Esophagus muscularis mucosa (tissue), 3 donors: ENCODE results near the gene SPCS3.
"Not testable (repeated sequence)": the region's sequence is repeated elsewhere in the genome, so short reads cannot be mapped to it uniquely, and the experiment has no call there.

ENCODE experiments used
- CTCF ChIP-seq, 3 experiments: fragments of 200-600 bp in 2 of 3; fragments of 450-650 bp in 1 of 3; sonication (generic) in 2 of 3; IDR thresholded peaks; one replicate each; pipeline ENCODE4 v1.5.1; 2017 to 2019; ENCODE audit warnings: antibody characterized with exemption in 3 of 3, mild to moderate bottlenecking in 2 of 3, moderate library complexity in 1 of 3
- POLR2A ChIP-seq: fragments of 450-650 bp; IDR thresholded peaks from one replicate; pipeline ENCODE4 v1.6.1; 2017; ENCODE audit warnings: antibody characterized with exemption, moderate library complexity, mild to moderate bottlenecking, low read depth

GRCh38 chr4:176295907-176296306 lies 23.9 kb upstream of the SPCS3 start:
- TF ChIP-seq CTCF (IDR thresholded peaks at IDR 0.05); POLR2A: not testable (repeated sequence)
